GM19099 (cell line): ENCODE measurements around the gene AP2A2.

Source experiments
- POLR2A ChIP-seq: IDR thresholded peaks from 3 replicates; pipeline ENCODE4 v1.6.1; 2011; ENCODE audit warnings: low read depth; ENCODE audit not compliant: insufficient read length; ENCODE audit errors: extremely low read depth

AP2A2 gene

GRCh38 chr11:986270-986951 lies 60.7 kb downstream of the AP2A2 start:
- TF ChIP-seq POLR2A, result no peak

GRCh38 chr11:986952-987305 lies 61.3 kb downstream of the AP2A2 start:
- TF ChIP-seq POLR2A, result no peak

DNA sequence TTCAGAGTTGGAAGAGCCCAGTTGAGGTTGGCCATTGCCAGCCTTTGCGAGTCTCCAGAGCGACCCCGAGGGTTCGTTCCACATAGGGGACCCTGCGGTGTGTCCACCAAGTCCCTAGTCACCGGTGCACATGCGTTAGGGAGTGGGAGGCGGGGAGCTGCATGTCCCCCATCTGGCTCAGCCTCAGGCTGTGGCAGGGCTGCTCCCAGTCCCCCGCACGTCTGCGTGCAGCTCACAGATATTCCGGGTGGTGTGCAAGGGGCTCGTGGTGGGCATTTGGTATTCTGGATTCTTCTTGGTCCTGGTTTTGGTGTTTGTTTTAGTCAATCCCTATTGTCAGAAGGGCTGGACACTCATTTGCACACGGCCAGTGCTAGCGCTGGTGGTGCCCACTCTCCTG lies 62.0 kb downstream of the AP2A2 start:
- TF ChIP-seq POLR2A, result no peak

DNA sequence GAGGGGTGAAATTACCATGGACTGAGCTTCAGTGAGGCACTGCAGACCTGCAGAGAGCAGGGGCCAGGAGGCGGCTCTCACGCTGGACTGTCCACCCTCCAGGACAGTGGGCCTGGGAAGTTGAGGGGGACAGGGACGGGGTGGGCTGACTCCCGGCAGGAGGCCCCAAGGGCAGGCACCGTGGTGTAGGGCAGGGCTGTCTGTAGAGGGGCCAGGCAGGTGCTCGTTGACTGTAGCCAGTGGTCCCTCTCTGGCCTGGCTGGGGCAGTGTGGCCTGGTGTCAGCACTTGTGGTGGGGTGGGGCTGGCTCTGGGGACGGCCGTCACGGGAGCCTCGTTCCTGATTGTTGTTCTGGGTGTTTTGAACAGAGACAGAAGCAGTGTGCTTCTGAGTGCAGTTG lies 64.4 kb downstream of the AP2A2 start:
- no peak for TF ChIP-seq POLR2A

GRCh38 chr11:991034-991433 lies 65.4 kb downstream of the AP2A2 start:
- no peak for TF ChIP-seq POLR2A

DNA sequence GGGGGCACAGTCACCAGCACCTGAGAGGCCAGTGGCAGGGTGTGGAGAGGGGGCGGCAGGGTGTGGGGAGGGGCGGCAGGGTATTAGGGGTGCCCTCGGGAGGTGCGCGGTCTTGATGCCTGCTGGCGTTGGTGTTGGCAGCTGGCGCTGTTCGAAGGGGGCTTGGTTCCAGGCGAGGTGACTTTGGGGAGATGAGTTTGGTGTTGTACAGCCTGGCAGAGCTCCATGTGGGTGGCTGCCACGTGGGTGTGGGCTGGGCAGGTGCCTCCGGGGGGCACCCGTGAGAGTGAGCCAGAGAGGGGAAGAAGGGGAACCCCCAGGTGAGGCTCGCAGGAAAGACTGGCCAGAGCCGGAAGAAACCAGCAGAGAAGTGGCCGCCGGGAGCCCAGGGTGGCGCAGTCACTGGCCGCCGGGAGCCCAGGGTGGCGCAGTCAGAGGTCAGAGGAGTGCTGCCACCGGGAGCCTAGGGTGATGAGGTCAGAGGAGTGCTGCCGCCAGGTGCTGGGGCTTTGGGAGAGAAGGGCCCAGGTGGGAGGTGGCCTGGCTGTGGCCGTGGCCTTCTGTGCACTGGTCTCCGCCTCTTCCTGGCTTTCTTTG lies 66.1 kb downstream of the AP2A2 start:
- TF ChIP-seq POLR2A, result no peak

DNA sequence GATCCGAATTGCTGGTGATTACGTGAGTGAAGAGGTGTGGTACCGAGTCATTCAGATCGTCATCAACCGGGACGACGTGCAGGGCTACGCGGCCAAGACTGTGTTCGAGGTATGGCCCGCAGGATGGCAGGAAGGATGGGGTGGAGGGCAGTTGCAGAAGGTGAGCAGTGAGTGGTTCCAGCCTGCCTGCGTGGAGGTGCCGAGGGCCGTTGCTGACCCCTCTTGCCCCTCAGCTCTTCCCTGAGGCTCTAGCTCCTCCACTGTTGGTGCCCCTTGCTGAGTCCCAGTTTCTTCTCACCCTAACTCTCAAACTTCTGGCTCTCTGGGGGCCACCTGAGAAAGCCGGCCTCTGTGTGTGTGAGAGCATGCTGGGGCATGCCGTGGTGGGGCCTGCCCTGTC lies 66.9 kb downstream of the AP2A2 start:
- TF ChIP-seq POLR2A, result no peak

- no peak for TF ChIP-seq POLR2A
Measured at GRCh38 chr11:993632-994167, 68.0 kb downstream of the AP2A2 start.

DNA sequence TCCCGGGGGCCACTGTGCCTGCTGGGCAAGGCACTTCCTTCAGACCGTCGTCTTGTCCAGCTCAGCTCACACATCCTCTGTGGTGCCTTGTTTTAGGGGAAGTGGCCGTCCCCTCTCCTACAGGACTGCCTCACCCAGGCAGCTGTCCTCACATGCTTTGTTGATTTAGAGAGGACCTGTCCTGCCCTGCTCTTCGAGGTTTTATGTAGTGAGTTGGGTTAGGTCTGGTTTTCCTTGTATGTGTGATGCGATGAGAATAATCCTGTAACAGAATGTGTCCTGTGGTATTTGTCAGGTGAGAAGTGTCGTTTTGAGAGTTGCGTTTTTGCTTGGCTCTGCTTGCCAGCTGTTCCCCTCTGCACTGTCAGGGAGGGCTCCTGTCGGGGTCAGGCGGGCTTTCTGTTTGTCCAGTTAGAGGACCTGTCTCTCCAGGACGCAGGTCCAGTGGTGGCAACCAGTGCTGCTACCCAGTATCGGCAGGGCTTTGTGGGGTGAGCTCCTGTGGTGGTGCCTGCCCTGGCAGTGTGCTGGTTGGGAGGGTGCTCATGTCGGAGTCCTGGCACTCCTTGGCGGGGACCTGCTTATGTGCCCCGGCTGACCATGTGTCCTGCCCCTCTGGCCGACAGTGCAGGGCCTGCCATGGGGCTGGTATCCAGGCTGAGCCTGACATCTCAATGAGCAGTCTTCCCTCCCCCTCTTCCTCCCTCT lies 69.5 kb downstream of the AP2A2 start:
- TF ChIP-seq POLR2A, result no peak

DNA sequence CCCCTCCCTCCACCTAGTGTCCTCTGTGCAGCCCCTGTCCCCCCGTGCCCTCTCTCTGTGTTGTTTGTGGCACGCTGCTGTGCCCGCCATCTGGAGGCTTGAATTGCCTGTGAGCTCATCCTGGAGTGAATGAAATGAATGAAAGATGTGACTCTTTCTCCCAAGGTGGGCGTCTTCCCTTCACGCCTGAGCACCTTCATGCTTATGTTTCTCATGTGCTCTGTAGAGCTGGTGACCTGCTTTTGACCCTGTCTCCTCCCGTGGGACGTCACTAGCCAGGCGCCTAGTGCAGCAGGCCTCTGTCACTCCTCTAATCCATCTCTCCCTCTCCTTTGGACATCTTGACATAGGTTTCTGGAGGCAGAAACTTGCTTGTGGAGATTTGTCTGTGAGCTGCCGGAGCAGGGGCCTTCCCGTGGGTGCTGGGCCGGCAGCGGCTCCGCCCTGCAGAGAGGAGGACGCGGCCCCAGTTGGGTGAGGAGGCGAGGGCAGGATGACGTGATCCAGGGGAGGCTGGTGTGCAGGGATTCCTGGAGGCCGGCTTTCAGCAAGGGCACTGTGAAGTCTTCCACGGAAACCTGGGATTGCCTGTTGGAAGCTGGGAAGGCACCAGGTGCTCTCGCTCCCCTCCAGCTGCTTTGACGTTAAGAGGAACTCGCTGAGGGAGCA lies 70.2 kb downstream of the AP2A2 start:
- TF ChIP-seq POLR2A, result no peak

- TF ChIP-seq POLR2A, result no peak
Measured at GRCh38 chr11:996681-997080, 71.0 kb downstream of the AP2A2 start.

GRCh38 chr11:997907-998306 lies 72.2 kb downstream of the AP2A2 start:
- TF ChIP-seq POLR2A, result no peak

DNA sequence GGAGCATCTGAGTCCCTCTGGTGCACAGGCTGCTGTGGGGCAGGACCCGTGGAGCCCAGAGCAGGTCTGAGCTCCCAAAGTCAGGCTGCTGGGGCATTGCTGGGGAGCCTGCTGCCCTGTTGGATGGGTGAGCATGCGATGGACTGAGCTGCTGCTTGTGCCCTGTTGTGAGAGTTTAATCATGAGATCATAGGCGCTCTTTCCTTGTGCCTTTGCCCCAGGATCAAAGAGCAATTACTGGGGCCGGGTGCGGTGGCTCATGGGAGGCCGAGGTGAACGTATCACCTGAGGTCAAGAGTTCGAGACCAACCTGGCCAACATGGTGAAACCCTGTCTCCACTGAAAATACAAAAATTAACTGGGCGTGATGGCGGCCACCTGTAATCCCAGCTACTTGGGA lies 73.3 kb downstream of the AP2A2 start:
- TF ChIP-seq POLR2A, result no peak

DNA sequence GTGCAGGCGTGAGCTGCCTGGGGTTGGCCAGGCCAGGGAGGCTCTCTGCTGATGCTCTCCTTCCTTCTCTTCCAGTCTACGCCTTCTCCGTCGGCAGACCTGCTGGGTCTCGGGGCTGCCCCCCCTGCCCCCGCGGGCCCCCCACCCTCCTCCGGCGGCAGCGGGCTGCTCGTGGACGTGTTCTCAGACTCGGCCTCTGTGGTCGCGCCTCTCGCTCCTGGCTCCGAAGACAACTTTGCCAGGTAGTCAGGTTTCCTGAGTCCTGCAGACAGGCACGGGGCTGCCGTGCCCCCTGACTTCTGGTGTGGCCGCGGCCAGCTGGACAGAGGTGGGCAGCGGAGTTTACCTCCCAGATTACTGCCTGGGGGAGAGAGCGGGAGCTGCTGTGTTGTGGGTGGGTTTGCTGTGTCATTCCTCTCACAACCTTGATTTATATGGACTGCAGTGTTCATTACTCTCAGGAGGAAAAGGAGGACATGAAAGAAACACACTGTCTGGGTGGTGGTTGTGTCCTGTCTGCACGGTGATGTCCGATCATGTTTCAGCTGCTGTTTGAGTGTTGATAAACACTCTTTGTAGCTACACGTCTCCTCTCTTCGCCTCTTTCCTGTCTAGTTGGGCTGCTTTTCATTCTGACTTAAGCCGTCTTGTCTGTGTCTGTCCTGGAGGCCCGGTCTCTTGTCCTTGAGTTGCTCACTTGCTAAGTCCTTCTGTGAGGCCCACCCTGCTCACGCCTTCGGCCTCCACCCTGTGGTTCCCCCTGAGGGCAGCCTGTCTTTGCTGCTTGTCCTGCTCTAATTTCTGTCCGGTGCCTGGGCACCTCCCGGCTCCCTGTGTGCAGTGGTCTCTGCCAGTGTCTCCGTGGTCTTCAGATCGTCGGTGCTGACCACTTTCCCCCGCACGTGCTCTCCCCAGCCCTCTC lies 74.9 kb downstream of the AP2A2 start:
- TF ChIP-seq POLR2A, result no peak
